K562 (cell line): ENCODE results near the gene GPR4. TPM values are rescaled to one million over a fixed set of nuclear protein-coding genes. Genes with fewer than 3 reads are reported as not detected.

Experiments
- ATAC-seq: fragments of 200-7000 bp; cut with Tn5 transposase; 3 replicates; pipeline ENCODE4 v1.9.1; 2020; ENCODE audit warnings: moderate library complexity
- BruUV-seq: library from RNA; stranded (reverse); fragments of 400-500 nt; replicated peaks from 2 replicates; lab custom pipeline; 2021; lab: Mats Ljungman, UMichigan
- CTCF ChIA-PET: fragments of 300-600 bp; formaldehyde crosslinking; extraction: SDS; loops from one replicate; lab custom pipeline; 2021; ENCODE audit warnings: low intra/inter-chr PET ratio; lab: Yijun Ruan, JAX
- POLR2A ChIA-PET: fragments of 300-600, 350-650 bp; sonication (Branson Sonifier 250); formaldehyde crosslinking; extraction: SDS; loops from one replicate; lab custom pipeline; 2021; ENCODE audit warnings: antibody characterized with exemption, inconsistent platforms; lab: Yijun Ruan, JAX
- DNase-seq, 4 experiments: peaks; one replicate each; pipeline versions ENCODE4 v3.0.0 to v3.0.0-alpha.2; 2011 to 2018; ENCODE audit warnings: low spot score in 3 of 4, mixed read lengths in 3 of 4; ENCODE audit errors: extremely low read depth in 1 of 4
- FAIRE-seq: peaks from 2 replicates; lab custom pipeline; 2011; peaks lifted over from hg19 to GRCh38; lab: Jason Lieb, UNC
- H2AFZ ChIP-seq: 2 replicates; pipeline ENCODE4 v1.6.0; 2011; ENCODE audit warnings: low read depth, low read length, control low read depth, inconsistent platforms
- H3K27ac ChIP-seq: fragments of 200-600 bp; 3 replicates; pipeline ENCODE4 v1.8.0; 2011; ENCODE audit warnings: low read depth, mild to moderate bottlenecking, control low read depth, inconsistent platforms, low read length, moderate library complexity, mixed read lengths; ENCODE audit errors: extremely low read depth
- H3K27me3 ChIP-seq, 2 experiments: fragments of 300-600 bp in 1 of 2; 2 replicates in 1 of 2; 3 replicates in 1 of 2; pipeline versions ENCODE4 v1.6.0 to v1.8.0; 2011; ENCODE audit warnings: inconsistent platforms in 2 of 2, low read length in 2 of 2, mild to moderate bottlenecking in 1 of 2, mixed read lengths in 1 of 2, moderate library complexity in 1 of 2; ENCODE audit not compliant: control insufficient read depth in 2 of 2, insufficient read depth in 2 of 2
- H3K36me3 ChIP-seq: fragments of 300-600 bp; 3 replicates; pipeline ENCODE4 v1.8.0; 2011; ENCODE audit warnings: mild to moderate bottlenecking, low read length, inconsistent platforms; ENCODE audit not compliant: control insufficient read depth, insufficient read depth
- H3K4me1 ChIP-seq, 2 experiments: fragments of 200-600 bp in 1 of 2; replicated peaks in 1 of 2; 2 replicates in 1 of 2; 3 replicates in 1 of 2; pipeline versions ENCODE4 v1.5.1 to v1.8.0; 2011; ENCODE audit warnings: inconsistent platforms in 2 of 2, low read length in 2 of 2, mild to moderate bottlenecking in 1 of 2, mixed read lengths in 1 of 2, moderate library complexity in 1 of 2; ENCODE audit not compliant: control insufficient read depth in 2 of 2, insufficient read depth in 2 of 2
- H3K4me2 ChIP-seq: 2 replicates; pipeline ENCODE4 v1.6.1; 2011; ENCODE audit warnings: low read length, control low read depth, inconsistent platforms, mixed read lengths; ENCODE audit not compliant: insufficient read depth
- H3K4me3 ChIP-seq: fragments of 200-600 bp; sonication (generic), shearing (Covaris generic); 2 replicates; pipeline ENCODE4 v1.5.1; 2016; ENCODE audit warnings: control low read depth, inconsistent platforms
- H3K79me2 ChIP-seq: fragments of 200-600 bp; 3 replicates; pipeline ENCODE4 v1.8.0; 2011; ENCODE audit warnings: low read length, inconsistent platforms; ENCODE audit not compliant: control insufficient read depth, insufficient read depth
- H3K9ac ChIP-seq, 2 experiments: 2 replicates each; pipeline versions ENCODE4 v1.6.0 to v1.6.1; 2011; ENCODE audit warnings: low read depth in 2 of 2, low read length in 2 of 2, control low read depth in 1 of 2, inconsistent platforms in 1 of 2, mild to moderate bottlenecking in 1 of 2, mixed read lengths in 1 of 2; ENCODE audit not compliant: insufficient read depth in 1 of 2
- H3K9me1 ChIP-seq: one replicate; pipeline ENCODE4 v1.6.0; 2011; ENCODE audit warnings: inconsistent platforms, mild to moderate bottlenecking, low read length, moderate library complexity; ENCODE audit not compliant: control insufficient read depth, insufficient read depth
- H3K9me3 ChIP-seq: replicated peaks from 2 replicates; pipeline ENCODE4 v1.5.1; 2011; ENCODE audit warnings: low read depth, low read length, inconsistent platforms; ENCODE audit not compliant: control insufficient read depth, insufficient read depth
- H4K20me1 ChIP-seq: replicated peaks from 2 replicates; pipeline ENCODE4 v1.6.1; 2011; ENCODE audit warnings: low read length, inconsistent platforms, mixed read lengths; ENCODE audit not compliant: control insufficient read depth, insufficient read depth
- MYNN ChIP-seq, 2 experiments: sonication (generic); formaldehyde crosslinking in 1 of 2; IDR thresholded peaks; 2 replicates each; pipeline versions ENCODE4 v1.5.0 to v1.6.1; 2016 to 2020; ENCODE audit warnings: antibody characterized with exemption in 1 of 2, missing genetic modification reagents in 1 of 2
- ZBTB33 ChIP-seq: sonication (generic); formaldehyde crosslinking; IDR thresholded peaks from 2 replicates; pipeline ENCODE4 v1.8.1; 2023; ENCODE audit warnings: mild to moderate bottlenecking, missing genetic modification reagents
- WGBS: fragments of 100-300 bp; shearing (Covaris generic); methylation state at CpG from one replicate; pipeline ENCODE4 v1.1.6; 2016; ENCODE audit warnings: low coverage, mixed read lengths; ENCODE audit not compliant: insufficient coverage; ENCODE audit errors: missing lambda C conversion rate; 5-methylcytosine and 5-hydroxymethylcytosine counted together
- in situ Hi-C: fragments of 300-500 bp; cut with MboI; formaldehyde crosslinking; loops from 4 replicates; pipeline ENCODE4 v1.15.0; 2018; ENCODE audit warnings: inconsistent platforms, mixed read lengths
- intact Hi-C: fragments of 100-400 bp; cut with micrococcal nuclease; formaldehyde crosslinking; loops from 2 replicates; pipeline ENCODE4 v1.14.2; 2022
- polyA plus RNA-seq, 8 experiments: library from polyadenylated mRNA; depleted of rRNA in 4 of 8; stranded (reverse) in 5 of 8; unstranded in 3 of 8; fragments of >200 nt; fragmentation: Nextera tagmentation in 2 of 8; fragmentation: Illumina TruSeq in 1 of 8; extraction: Ambion mirVana in 2 of 8; extraction: Trizol in 1 of 8; gene quantifications; 2 replicates each; pipeline versions ENCODE4 v1.2.1 to v1.2.3, GENCODE V29; 2011 to 2014; ENCODE audit warnings: inconsistent platforms in 1 of 8, missing spikeins in 1 of 8
- total RNA-seq, 7 experiments: library from RNA; depleted of rRNA in 6 of 7; stranded (reverse); fragments of >200 nt in 6 of 7; fragmentation: Illumina TruSeq in 2 of 7; extraction: Trizol in 2 of 7; gene quantifications; 2 replicates each; pipeline versions ENCODE4 v1.2.1 to v1.2.3, GENCODE V29; 2011 to 2021; ENCODE audit warnings: low replicate concordance in 1 of 7

GPR4 gene
- total and polyA plus RNA-seq, 9 of the 15 experiments (the other 6 are each of a cell fraction or from before 2014, with no cell fraction given) = 0.03 to 0.09 (median 0.04) TPM; not detected in 5

GRCh38 chr19:45553464-45553863, 48.5 kb downstream of the GPR4 start:
- peaks cover 0 to 22% of the 10 kb centered on the region in 2 experiments; a peak in 2 of 5 replicates for H3K4me1 ChIP-seq
- ChIA-PET POLR2A (no interaction called here), CTCF (no interaction called here)
- no peak for ATAC-seq
- H3K4me3 ChIP-seq = no peak overlapping the region
- H3K4me2 ChIP-seq = no peak overlapping the region
- TF ChIP-seq MYNN (IDR thresholded peaks at IDR 0.05) (no peak), MYNN (CRISPR knock-in tag; IDR thresholded peaks at IDR 0.05) (no peak), ZBTB33 (peak; percentile 81)
- TF ChIP-seq, all 486 proteins: peak for 1
- H3K27ac ChIP-seq = no peak overlapping the region
- H4K20me1 ChIP-seq = no peaks in the 10 kb centered on the region
- H3K27me3 ChIP-seq = no peaks in the 10 kb centered on the region
- peaks cover 12% of the 10 kb centered on the region; the same call in 2 of the 3 replicates for H3K36me3 ChIP-seq
- 96% methylated on average over 28 of the region's 34 CpGs for WGBS
- peaks cover 6% of the 10 kb centered on the region; the same call in 2 of the 3 replicates for H3K79me2 ChIP-seq
- H3K9me1 ChIP-seq = no peaks in the 10 kb centered on the region
- intact Hi-C loops (no loop called here), in situ Hi-C loops (no loop called here)
- H3K9me3 ChIP-seq = no peaks in the 10 kb centered on the region
- H3K9ac ChIP-seq = no peak overlapping the region; a peak in 1 of 4 replicates
- BruUV-seq = no TSS peak
- FAIRE-seq (no peak), DNase-seq (peak in 2 of 4 experiments; percentile 8 to 11)
- no peak overlapping the region for H2AFZ ChIP-seq
